ENCODE results near the gene ITFG1.

GRCh38 chr16:47469227-47469626, 8.4 kb upstream of the ITFG1 start:
- TF ChIP-seq, protein P1, sequence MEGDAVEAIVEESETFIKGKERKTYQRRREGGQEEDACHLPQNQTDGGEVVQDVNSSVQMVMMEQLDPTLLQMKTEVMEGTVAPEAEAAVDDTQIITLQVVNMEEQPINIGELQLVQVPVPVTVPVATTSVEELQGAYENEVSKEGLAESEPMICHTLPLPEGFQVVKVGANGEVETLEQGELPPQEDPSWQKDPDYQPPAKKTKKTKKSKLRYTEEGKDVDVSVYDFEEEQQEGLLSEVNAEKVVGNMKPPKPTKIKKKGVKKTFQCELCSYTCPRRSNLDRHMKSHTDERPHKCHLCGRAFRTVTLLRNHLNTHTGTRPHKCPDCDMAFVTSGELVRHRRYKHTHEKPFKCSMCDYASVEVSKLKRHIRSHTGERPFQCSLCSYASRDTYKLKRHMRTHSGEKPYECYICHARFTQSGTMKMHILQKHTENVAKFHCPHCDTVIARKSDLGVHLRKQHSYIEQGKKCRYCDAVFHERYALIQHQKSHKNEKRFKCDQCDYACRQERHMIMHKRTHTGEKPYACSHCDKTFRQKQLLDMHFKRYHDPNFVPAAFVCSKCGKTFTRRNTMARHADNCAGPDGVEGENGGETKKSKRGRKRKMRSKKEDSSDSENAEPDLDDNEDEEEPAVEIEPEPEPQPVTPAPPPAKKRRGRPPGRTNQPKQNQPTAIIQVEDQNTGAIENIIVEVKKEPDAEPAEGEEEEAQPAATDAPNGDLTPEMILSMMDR (conservative IDR thresholded peaks at IDR 0.05; ENCODE audit: low read length), result no peak
- no peak for TF ChIP-seq EZH2phosphoT487 (IDR thresholded peaks at IDR 0.05; ENCODE audit: borderline replicate concordance)

All from Loucy (cell line).